Measurements from ENCODE around the gene NAA16. TPM values are rescaled to one million over a fixed set of nuclear protein-coding genes. Genes with fewer than 3 reads are reported as not detected.

The NAA16 gene
- total RNA-seq, 1 donor from 2014 or later = 48.4 TPM

DNA sequence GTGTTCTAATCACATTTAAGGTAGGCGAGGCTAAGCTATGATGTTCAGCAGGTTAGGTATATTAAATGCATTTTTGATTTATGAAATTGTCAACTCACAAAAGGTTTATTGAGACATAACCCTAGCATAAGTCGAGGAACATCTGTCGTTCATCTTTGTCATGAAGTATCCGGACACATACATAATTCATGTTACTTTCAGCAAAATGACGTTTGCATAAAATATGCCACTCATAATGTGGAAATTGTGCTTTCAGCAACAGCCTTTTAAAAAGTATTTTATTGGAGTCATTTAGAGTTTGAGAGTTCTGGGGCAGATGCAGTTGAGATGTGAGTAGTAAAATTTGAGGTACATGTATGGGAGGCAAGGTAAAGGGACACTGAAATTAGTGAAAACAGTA is 66.4 kb downstream of the NAA16 start:
- DNase-seq (ENCODE audit: low spot score, unreplicated experiment) = no peak
- H3K4me1 Mint-ChIP-seq (ENCODE audit: low read depth) = no peaks in the 10 kb centered on the region
- no peaks in the 10 kb centered on the region for H3K9me3 Mint-ChIP-seq (ENCODE audit: low read depth)
- TF ChIP-seq, protein P1, sequence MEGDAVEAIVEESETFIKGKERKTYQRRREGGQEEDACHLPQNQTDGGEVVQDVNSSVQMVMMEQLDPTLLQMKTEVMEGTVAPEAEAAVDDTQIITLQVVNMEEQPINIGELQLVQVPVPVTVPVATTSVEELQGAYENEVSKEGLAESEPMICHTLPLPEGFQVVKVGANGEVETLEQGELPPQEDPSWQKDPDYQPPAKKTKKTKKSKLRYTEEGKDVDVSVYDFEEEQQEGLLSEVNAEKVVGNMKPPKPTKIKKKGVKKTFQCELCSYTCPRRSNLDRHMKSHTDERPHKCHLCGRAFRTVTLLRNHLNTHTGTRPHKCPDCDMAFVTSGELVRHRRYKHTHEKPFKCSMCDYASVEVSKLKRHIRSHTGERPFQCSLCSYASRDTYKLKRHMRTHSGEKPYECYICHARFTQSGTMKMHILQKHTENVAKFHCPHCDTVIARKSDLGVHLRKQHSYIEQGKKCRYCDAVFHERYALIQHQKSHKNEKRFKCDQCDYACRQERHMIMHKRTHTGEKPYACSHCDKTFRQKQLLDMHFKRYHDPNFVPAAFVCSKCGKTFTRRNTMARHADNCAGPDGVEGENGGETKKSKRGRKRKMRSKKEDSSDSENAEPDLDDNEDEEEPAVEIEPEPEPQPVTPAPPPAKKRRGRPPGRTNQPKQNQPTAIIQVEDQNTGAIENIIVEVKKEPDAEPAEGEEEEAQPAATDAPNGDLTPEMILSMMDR (IDR thresholded peaks at IDR 0.05; ENCODE audit: unreplicated experiment) = no peak
- no peaks in the 10 kb centered on the region for H3K27me3 Mint-ChIP-seq
- H3K27ac Mint-ChIP-seq = no peak overlapping the region
- peaks cover 21% of the 10 kb centered on the region for H3K36me3 Mint-ChIP-seq (ENCODE audit: insufficient read depth)
- no peak overlapping the region for H3K4me3 Mint-ChIP-seq (ENCODE audit: low read depth)

DNA sequence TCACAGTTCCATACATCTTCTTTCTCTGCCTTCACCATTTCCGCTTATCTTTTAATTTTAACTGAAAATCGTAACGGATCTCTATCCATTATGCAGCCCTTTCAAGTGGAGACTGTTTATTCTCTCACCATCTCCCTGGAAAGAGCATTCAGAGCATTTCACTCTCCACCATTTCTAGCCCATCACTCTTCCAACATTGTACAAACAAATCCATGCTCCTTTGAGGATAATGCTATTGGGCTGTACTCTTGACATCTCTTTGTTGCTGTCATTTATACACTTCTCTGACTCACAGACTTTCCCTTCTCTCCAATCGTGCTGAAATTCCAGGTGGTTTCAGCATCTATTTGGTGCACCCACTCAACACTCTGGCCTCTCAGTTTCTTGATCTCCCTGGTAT is 71.4 kb downstream of the NAA16 start:
- no peaks in the 10 kb centered on the region for H3K4me1 Mint-ChIP-seq (ENCODE audit: low read depth)
- TF ChIP-seq, protein P1 (IDR thresholded peaks at IDR 0.05; ENCODE audit: unreplicated experiment) = no peak
- no peak for DNase-seq (ENCODE audit: low spot score, unreplicated experiment)
- no peaks in the 10 kb centered on the region for H3K27me3 Mint-ChIP-seq
- H3K9me3 Mint-ChIP-seq (ENCODE audit: low read depth) = no peaks in the 10 kb centered on the region
- peaks cover 2% of the 10 kb centered on the region for H3K36me3 Mint-ChIP-seq (ENCODE audit: insufficient read depth)
- H3K4me3 Mint-ChIP-seq (ENCODE audit: low read depth) = no peak overlapping the region
- H3K27ac Mint-ChIP-seq = no peak overlapping the region

GRCh38 chr13:41383386-41383785 is 72.3 kb downstream of the NAA16 start:
- DNase-seq (ENCODE audit: low spot score, unreplicated experiment) = no peak
- Mint-ChIP-seq H3K27ac (no peak overlapping the region), H3K4me1 (ENCODE audit: low read depth) (no peaks in the 10 kb centered on the region), H3K9me3 (ENCODE audit: low read depth) (no peaks in the 10 kb centered on the region), H3K27me3 (no peaks in the 10 kb centered on the region), H3K4me3 (ENCODE audit: low read depth) (no peak overlapping the region), H3K36me3 (ENCODE audit: insufficient read depth) (no peaks in the 10 kb centered on the region)
- TF ChIP-seq, protein P1 (IDR thresholded peaks at IDR 0.05; ENCODE audit: unreplicated experiment) = no peak

DNA sequence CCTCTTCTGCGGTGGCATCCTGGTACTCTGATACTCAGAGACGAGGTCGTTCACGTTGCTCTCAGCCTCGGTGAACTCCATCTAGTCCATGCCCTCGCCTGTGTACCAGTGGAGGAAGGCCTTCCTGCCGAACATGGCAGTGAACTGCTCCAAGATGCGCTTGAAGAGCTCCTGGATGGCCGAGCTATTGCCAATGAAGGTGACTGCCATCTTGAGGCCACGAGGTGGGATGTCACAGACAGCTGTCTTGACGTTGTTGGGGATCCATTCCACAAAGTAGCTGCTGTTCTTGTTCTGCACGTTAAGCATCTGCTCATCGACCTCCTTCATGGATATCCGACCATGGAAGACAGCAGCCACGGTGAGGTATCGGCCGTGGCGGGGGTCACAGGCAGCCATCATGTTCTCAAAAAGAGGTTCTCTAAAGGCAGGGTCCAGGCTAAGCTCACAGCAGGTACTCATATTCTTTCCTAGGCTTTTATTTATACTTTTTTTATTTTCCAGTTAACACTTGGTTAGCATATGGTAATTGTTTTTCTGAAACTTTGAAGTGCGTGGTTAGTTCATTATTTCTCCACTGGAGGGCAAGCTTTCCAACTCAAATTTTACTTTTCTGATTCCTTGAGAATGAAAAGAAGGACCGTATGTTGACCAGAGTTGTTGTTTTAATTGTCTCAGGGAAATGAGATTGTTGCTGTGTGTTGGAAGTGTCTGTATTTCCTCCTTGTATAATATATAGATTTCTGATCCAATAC is 73.9 kb downstream of the NAA16 start:
- no peak overlapping the region for H3K27ac Mint-ChIP-seq
- TF ChIP-seq, protein P1 (IDR thresholded peaks at IDR 0.05; ENCODE audit: unreplicated experiment) = peak; percentile 55
- H3K4me1 Mint-ChIP-seq (ENCODE audit: low read depth) = no peaks in the 10 kb centered on the region
- H3K36me3 Mint-ChIP-seq (ENCODE audit: insufficient read depth) = no peaks in the 10 kb centered on the region
- H3K9me3 Mint-ChIP-seq (ENCODE audit: low read depth) = no peaks in the 10 kb centered on the region
- H3K4me3 Mint-ChIP-seq (ENCODE audit: low read depth) = no peak overlapping the region
- no peaks in the 10 kb centered on the region for H3K27me3 Mint-ChIP-seq
- DNase-seq (ENCODE audit: low spot score, unreplicated experiment) = no peak

- Mint-ChIP-seq H3K4me3 (ENCODE audit: low read depth) (no peak overlapping the region), H3K9me3 (ENCODE audit: low read depth) (no peaks in the 10 kb centered on the region)
- TF ChIP-seq, protein P1 (IDR thresholded peaks at IDR 0.05; ENCODE audit: unreplicated experiment) = no peak
Measured at GRCh38 chr13:41386211-41386610, 75.1 kb downstream of the NAA16 start.

More at GRCh38 chr13:41386211-41386610, 75.1 kb downstream of the NAA16 start:
- no peak overlapping the region for H3K27ac Mint-ChIP-seq
- no peaks in the 10 kb centered on the region for H3K4me1 Mint-ChIP-seq (ENCODE audit: low read depth)
- no peaks in the 10 kb centered on the region for H3K36me3 Mint-ChIP-seq (ENCODE audit: insufficient read depth)
- no peaks in the 10 kb centered on the region for H3K27me3 Mint-ChIP-seq
- DNase-seq (ENCODE audit: low spot score, unreplicated experiment) = no peak

All from progenitor cell of endocrine pancreas (in vitro differentiated cells).